NCI-H2029 treated with DMSO at 0.1 percent for 48 hours (cell line): Measurements from ENCODE around the gene CALN1.
"Not testable (repeated sequence)": the region's sequence is repeated elsewhere in the genome, so short reads cannot be mapped to it uniquely, and the experiment has no call there.

Experiments used
- DNase-seq: peaks from one replicate; lab custom pipeline; 2025; lab: John Stamatoyannopoulos, UW

CALN1 gene

DNA sequence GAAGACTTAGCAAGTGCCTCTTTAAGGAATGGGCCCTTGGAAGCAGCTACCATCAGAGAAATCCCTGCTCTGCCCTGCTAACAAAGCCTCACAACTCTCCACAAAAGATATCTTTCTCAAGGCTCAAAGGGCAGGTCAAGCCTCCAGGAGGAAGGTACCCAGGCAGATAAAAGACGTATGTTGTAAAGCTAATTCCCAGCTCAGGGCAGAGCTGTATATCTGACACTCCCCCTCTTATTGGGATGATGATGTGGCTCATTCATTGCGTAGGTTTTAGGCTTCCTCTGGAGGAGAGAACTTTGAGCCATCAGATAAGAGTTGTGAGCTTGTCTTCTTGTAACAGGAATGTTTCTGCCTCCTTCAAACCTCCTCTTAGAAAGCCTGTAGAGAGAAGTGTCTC lies 145.4 kb downstream of the CALN1 start:
- no peak for DNase-seq

DNA sequence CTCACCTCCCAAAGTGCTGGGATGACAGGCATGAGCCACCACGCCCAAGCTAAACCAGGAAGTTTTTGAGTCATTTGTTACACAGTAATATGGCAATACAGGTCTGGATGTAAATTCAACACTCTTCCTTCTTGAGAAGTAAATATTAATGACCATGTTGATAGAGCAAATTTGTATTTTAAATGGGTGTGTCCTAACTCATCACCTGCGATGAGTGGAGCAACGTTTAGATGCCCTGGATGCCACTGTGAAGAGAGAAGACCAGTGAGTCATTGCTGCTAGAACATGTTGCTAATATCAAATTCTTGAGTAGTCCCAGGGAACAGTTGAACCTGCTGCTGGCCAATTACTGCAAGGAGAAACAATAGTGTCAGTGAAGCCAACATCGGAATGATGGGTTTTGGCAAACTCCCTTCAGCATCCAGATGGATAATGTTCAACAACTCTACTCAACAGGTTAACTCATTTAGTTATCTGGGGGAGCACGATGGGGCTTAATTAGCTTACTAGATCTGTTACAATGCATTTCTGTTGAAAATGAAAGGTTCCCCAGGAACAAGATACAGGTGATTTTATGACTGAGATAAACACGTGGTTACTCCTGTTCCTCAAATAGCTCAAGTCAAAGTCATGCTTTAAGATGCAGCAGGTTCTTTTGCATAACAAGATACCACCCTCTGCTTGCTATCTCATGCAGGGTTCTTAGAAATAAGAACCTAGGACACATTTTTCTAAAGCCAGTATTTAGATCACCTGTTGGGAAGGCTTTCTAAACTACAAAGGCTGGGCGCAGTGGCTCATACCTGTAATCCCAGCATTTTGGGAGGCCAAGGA lies 146.8 kb downstream of the CALN1 start:
- DNase-seq: no peak

DNA sequence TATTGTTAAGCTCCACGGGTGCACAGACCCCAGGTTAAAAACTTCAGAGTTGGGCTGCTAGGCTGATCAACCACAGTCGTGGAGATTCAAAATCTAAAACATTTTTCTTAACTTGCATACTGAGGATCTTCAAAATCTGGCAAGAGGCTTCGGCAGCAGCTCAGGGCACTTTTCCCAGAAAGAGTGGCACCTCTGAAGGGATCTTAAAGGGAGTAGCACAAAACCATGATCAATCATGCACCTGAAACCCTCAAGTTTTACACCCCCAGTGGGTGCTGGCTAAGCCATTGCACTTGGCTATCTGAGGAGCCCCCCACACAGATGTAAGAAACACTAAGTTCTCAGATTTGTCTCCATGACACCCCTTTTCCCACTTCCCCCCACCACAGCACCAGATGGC lies 151.7 kb downstream of the CALN1 start:
- no peak for DNase-seq

DNA sequence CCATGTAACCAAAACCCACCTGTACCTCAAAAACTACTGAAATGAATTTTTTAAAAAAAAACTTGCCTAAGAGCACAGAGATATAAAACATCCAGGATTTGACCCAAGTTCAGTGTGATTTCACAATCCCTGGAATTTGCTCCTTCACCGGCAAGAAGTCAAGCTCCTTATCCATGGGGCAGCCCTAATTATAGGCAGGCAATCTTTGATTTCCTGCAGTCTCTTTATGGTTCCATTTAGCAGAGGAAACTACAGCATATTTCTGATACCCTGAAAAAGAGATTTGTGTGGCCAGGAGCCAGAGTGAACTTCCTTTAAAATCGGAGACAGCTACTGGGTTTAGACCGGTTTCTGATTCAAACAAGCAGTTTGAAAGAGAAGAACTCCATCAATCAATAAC lies 154.1 kb downstream of the CALN1 start:
- DNase-seq: no peak

DNA sequence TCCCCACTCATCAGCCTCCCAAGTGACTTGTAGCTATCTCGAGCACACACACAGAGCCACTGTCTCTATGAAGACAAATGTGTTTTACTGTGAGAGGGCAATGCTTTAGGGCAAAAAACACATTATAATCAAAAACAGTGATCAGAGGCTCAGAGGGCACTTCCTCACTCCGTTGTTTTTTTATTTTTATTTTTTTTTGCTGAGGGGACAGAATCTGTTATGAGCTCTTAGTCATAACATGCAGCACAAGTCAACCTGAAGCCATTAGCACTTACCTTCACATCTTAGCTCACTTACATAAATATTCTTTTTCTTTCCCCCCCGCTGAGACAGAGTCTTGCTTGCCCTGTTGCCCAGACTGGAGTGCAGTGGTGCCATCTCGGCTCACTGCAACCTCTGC lies 157.7 kb downstream of the CALN1 start:
- no peak for DNase-seq

DNA sequence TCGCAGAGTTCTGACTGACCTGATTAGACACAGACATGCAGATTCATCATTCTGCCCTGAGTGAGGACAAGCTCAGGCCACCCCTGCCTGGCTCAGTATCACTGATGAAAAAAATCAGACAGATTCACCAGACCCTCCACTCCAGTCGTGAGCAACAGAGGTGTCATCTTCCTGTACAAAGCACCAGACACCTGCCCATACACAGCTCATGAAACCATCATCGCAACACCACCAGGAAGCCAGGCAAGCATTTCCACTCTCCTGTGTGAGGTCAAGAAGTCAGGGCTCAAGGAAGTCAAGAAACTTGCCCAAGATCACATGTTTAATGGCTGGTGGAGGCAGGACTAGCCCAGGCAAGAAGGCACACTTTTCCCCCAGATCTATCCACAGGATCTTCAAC lies 163.0 kb downstream of the CALN1 start:
- DNase-seq: no peak

DNA sequence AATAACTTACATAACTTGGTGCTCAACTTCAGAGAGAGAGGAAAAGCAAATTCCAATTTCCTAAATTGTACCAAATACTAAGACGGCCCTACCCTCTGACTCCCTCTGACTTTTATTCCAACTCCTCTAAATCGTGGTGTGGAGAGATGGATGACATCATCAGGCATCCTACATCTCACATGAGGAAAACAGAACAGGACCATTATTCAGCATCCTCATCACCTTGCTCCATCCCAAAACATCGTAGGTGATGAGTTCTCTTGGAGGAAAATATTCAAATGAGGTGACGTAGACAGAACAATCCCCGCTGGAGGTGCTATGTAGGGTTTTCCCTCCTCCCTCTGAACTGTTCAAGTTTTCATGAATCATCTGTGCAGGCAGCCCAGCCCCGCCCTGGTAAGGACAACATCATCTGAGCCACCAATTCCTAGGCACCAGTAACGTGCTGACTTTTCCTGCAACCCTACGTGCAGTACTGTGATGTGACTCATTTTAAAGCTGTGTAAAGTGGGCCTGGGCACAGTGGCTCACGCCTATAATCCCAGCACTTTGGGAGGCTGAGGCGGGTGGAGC lies 167.2 kb downstream of the CALN1 start:
- DNase-seq: no peak

DNA sequence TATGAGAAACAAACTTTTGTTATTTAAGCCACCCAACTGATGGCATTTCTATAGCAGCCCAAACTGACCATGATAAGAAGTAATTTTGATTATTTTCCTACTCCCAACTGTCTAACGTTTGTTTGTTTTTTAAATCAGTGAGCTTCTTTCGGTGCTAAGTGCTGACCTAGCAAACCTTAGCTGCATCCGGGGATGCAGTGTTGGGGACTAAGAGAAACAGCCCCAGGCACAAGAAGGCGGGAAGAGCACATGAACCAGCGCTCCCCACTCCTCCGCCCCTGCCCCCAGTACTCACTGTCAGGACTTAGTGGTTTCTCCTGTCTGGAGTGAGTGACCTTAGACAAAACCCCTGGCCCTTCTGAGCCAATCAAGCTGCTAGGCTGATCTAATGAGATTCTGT lies 168.8 kb downstream of the CALN1 start:
- no peak for DNase-seq

DNA sequence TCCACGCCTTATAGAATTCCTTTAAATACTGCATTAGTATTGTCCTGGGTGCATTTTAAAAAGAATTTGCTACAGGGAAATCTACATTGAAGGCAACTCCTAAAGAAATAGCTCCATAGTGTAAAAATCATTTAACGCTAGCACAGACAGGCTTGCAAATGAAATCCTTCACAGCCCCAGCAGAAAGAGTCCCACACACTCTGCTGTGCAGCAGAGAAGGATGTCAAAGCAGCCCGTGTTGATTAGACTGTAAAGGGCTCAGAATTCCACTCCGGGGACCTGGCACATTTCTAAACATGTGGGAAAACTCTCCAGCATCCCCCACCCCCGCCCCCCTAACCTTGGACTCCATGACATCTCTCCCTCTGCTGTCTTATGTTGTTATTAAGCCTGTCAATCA lies 176.8 kb downstream of the CALN1 start:
- DNase-seq: no peak

DNA sequence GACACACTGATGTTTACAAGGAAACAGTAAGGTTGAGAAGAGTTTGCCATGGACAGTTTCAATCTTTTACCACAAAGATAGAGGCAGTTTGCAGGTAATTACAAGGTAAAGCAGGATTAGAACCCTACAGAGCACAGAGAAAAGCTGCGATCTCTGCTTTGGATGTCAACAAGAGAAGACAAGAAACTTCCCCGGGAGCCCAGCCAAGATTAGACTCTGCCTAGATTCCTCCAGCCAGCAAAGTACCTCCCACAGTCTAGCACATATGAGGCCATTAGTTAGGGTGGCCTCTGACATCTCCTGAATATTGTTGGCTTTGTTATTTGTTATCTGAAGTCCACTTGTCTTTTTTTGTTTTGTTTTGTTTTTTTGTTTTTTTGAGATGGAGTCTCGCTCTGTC lies 178.1 kb downstream of the CALN1 start:
- DNase-seq: no peak

DNA sequence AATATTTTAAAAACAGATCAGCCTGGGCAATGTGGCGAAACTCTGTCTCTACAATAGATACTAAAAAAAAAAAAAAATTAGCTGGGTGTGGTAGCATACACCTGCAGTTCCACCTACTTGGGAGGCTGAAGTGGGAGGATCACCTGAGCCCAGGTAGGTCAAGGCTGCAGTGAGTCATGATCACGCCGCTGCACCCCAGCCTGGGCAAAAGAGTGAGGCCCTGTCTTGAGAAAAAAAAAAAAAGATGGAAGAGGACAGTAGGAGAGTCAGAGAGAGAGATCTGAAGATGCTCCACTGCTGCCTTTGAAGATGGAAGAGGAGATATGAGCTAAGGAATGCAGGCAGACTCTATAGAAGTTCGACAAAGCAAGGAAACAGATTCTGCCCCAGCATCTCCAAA lies 181.9 kb downstream of the CALN1 start:
- DNase-seq: no peak

DNA sequence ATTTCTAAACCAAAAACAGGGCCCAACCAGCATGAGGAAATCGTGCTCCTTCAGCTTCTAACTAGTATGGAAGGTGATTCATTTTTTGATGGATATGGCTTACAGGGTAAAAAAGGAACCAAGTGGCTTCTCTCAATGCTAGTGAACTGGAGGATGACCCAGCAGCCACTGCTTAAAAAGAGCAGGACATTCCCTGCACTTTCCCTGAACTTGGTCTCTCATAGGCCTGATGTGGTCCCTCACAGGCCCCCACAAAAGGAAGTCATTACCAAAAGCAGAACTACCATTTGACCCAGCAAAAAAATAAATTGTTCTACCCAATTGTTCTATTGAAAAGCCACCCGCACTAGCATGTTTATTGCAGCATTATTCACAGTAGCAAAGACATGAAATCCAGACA lies 188.8 kb downstream of the CALN1 start:
- DNase-seq: no peak

DNA sequence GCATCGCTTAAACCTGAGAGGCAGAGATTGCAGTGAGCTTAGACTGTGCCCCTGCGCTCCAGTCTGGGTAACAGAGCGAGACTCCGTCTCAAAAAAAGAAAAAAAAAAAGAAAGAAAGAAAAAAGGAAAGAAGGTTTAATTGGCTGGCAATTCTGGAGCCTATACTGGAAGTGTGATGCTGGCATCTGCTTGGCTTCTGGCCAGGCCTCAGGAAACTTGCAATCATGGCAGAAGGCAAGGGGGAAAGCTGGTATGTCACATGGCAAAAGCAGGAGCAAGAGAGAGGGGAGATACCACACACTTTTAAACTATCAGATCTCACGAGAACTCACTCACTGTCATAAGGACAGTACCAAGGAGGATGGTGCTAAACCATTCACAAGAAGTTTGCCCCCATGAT lies 190.0 kb downstream of the CALN1 start:
- DNase-seq: no peak

DNA sequence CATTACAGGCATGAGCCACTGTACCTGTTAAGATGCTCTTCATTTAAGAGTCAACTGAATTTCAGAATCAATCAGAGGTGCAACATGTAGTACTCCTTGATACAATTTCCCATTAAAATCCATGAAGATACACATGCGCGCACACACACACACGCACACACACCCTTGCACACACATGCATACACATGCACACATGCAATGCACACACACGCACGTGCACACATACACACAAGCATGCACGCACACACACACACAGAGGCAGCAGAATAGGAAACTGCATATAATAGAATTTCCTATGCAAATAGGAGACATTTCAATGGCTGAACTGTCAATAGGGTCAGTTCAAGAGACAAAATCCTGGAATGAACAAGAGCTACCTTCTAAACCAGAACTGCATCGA lies 192.6 kb downstream of the CALN1 start:
- DNase-seq: no peak

DNA sequence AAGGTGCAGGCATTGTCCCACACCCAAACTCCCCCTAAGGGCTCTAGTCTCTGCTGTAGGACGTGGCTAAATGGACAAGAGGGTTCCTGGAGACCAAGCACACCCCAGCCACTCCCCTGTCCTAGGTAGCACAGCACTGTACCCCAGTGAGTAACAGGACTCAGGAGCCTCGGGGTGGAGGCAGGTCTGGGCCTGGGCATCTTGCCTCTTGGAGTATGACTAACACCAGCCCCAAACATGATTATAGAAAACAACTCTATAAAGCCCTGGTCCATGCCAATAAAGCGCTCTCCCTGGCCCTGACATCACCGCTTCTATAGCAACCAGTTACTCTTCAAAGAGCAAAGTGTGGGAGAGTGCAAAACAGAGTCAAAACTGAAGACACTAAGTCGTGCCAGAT lies 195.0 kb downstream of the CALN1 start:
- DNase-seq: no peak

DNA sequence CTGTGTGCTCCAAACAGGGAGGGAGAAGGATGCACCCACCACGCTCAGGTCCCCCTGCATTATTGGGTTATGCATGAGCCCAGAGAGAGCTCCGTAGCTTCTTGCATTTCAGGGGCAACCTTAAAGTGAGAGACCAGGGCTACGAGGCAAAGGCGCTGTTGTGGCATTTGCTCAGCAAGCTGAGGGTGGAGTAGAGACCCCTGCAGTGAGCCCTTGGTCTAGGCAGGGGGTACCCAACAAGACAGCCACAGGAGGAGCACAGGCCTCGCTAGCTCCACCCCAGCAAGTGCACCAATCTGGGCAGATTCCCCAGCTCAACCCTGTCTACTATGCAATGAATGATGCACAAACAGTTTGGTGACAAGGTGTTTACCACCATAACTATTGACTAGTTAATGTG lies 198.4 kb downstream of the CALN1 start:
- no peak for DNase-seq

DNA sequence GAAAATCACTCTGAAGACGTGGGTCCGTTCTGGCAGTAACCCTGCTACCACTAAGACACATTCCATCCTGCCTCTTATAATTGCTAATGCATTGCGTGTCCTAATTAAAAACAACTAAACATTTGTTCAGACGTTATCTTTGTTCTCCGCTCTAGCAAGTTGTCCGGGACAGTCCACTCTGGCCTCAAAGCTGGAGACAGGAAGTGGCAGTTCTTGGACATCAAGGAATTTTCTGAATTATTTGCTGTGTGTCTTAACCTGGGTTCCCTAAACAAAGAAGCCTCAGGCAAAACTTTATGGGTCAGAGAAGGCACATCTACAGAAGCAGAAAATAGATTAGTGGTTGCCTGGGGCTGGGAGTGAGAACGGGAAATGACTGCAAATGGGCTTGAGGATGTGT lies 199.1 kb downstream of the CALN1 start:
- DNase-seq: no peak

DNA sequence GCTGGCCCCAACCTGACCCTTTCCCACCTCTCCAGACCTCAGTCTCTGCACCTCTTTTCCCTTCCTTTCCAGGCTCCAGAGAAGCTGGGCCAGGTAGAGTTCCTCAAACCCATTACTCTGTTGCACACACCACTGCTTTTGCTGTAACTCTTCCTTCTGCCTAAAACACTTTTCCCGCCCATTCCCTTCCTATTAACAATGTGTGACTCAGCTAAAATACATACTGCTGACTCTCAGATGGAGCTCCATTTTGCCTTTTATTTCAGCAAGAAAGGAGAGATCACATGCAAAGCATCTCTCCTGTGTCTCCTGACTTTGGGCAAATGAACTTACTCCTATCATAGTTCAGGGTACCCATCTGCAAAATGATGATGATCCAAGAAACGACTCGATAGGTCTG lies 201.0 kb downstream of the CALN1 start:
- DNase-seq: no peak

DNA sequence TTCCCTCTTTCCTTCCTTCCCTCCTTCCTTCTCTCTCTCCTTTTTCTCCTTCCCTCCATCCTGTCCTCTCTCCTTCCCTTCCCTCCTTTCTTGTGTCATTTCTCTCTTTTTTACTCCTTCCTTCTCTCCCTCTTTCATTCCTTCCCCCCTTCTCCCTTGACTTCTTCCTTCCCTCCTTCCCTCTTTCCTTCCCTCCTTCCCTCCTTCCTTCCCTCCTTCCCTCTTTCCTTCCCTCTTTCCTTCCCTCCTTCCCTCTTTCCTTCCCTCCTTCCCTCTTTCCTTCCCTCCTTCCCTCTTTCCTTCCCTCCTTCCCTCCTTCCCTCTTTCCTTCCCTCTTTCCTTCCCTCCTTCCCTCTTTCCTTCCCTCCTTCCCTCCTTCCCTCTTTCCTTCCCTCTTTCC lies 203.1 kb downstream of the CALN1 start:
- not testable (repeated sequence) for DNase-seq

DNA sequence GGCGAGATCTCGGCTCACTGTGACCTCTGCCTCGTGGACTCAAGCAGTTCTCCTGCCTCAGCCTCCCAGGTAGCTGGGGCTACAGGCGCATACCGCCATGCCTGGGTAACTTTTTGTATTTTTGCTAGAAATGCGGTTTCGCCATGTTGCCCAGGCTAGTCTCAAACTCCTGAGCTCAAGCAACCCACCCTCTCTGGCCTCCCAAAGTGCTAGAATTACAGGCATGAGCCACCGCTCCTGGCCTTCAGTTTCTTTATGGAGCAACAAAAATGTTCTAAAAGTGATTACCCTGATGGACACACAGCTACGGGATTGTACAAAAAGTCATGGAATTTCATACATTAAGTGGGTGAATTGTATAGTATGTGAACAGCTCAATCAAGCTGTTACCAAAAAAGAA lies 216.0 kb downstream of the CALN1 start:
- no peak for DNase-seq

DNA sequence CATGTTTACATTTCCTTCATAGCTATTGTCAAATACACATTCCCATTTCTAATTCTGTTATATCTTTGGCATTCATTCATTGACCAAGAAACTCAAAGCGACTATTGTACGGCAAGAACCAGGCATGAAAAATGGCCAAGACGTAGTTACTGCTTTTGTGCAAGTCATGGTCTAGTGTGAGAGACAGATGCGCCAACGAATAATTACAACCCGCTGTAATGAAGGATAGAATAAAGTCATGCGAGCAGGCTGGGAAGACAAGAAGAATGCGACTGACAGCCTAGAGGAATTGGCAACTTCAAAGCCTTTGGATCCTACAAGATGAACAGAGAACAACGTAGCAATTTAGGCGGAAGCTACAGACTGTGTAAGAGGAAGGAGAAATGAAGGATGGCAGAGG lies 221.2 kb downstream of the CALN1 start:
- DNase-seq: no peak

DNA sequence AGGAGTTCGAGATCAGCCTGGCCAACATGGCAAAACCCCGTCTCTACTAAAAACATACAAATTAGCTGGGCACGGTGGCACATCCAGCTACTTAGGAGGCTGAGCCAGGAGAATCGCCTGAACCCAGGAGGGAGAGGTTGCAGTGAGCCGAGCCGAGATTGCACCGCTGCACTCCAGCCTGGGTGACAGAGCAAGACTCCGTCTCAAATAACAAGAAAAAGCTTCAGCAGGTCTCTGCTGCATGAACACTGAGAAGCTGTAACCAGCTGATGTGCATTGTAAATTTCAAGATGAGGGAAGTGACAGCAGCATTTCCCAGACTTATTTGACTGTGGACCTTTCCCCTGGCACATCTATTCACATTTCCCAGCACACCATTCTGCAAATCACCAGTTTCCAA lies 222.0 kb downstream of the CALN1 start:
- no peak for DNase-seq

DNA sequence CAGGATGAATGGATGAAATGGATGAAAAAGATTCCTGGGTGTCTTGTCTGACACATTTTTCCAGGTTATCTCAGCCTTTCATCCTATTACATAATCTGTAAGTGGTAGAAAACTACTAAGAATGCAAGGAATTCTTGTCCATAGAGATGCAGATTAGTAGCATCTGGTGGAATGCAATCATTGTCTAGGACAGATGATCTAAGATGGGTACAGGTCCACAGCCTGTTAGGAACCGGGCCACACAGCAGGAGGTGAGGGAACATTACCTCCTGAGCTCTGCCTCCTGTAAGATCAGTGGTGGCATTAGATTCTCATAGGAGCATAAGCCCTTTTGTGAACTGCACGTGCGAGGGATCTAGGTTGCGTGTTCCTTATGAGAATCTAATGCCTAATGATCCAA lies 225.0 kb downstream of the CALN1 start:
- no peak for DNase-seq

DNA sequence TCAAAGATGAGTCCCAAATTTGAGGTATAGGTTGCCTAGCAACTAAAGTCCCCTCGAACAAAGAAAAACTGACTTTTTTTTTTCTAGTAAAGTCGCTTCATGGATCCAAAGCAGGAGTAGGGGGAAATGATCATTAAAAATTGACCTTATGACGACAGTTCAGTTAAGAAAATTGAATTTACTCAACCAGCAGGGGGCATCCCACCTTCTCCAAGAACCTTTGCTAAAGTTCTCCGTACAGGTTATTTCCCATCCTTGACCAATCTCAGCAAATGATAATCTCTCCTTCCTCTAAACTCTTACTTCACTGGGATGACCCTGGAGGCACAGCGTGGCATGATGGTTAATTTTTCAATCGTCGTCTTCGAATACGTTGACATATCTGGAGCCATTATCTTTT lies 228.3 kb downstream of the CALN1 start:
- DNase-seq: no peak
